Stimulated activated memory B cell treated with anti-CD40 and anti-IgM and Interleukin-4, amounts not matched to agents 10 μg/mL and 1 μg/mL and 100 μg/mL, for 72 hours (primary cell): ENCODE measurements around the gene FKBP5.
A peak's percentile ranks its signal among the peaks of the same experiment; 100 is the strongest.
"Not testable (repeated sequence)": the region's sequence is repeated elsewhere in the genome, so short reads cannot be mapped to it uniquely, and the experiment has no call there.

Experiments
- ATAC-seq: fragments of 150-1000 bp; cut with Tn5 transposase; 2 replicates; pipeline ENCODE4 v1.10.0; 2021
- H3K27ac Mint-ChIP-seq: one replicate; pipeline ENCODE4 v1.8.0; 2022; ENCODE audit warnings: mild to moderate bottlenecking, mixed read lengths
- H3K27me3 Mint-ChIP-seq: one replicate; pipeline ENCODE4 v1.8.0; 2022; ENCODE audit warnings: mixed read lengths
- H3K36me3 Mint-ChIP-seq: one replicate; pipeline ENCODE4 v1.8.0; 2022; ENCODE audit warnings: mixed read lengths
- H3K4me1 Mint-ChIP-seq: one replicate; pipeline ENCODE4 v1.8.0; 2022; ENCODE audit warnings: mixed read lengths
- H3K4me3 Mint-ChIP-seq: one replicate; pipeline ENCODE4 v1.8.0; 2022; ENCODE audit warnings: mild to moderate bottlenecking, moderate library complexity, mixed read lengths
- H3K9me3 Mint-ChIP-seq: one replicate; pipeline ENCODE4 v1.8.0; 2022; ENCODE audit warnings: mixed read lengths

FKBP5 gene

DNA sequence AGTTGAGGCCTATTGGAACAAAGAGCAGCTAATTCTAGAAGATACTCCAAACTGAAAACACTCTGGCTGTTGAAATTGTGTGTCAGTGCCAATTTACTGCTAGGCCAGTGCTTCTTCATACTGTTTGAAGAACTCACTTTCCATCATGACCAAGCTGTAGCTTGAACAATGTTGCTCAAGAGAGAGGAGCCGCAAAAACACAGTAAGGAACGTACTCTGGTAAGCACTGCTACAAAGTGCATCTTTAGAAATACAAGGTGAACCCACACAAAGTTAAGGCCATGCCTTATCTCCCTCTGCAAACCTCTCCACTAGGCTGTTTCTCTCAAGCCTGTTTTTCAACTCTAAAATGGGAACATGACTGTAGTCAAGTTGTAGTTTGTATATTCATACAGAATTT, 101.5 kb downstream of the FKBP5 start:
- H3K4me3 Mint-ChIP-seq, result no peak overlapping the region

DNA sequence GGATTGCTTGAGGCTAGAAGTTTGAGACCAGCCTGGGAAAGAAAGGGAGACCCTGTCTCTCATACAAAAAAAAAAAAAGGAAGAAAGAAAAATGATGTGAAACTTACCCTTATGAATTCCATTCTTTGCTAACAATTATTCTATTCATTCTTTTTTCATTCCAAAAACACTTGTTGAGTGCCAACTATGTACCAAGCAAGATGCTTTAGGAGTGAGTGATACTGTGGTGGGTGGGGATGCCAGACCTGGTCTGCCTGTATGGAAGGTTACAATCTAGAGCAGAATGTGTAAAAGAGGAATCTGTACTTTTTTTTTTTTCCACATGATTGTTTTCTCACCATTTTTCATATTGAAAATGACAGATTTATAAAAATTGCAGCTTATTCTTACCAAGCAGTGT, 102.2 kb downstream of the FKBP5 start:
- H3K4me3 Mint-ChIP-seq, result no peak overlapping the region
- H3K36me3 Mint-ChIP-seq, result no peaks in the 10 kb centered on the region
- no peaks in the 10 kb centered on the region for H3K9me3 Mint-ChIP-seq
- H3K27me3 Mint-ChIP-seq, result no peaks in the 10 kb centered on the region
- peaks cover 8% of the 10 kb centered on the region for H3K4me1 Mint-ChIP-seq
- H3K27ac Mint-ChIP-seq, result peak overlapping the region; percentile 13
- no peak for ATAC-seq

More for the DNA sequence above, 101.5 kb downstream of the FKBP5 start:
- Mint-ChIP-seq H3K36me3 (no peaks in the 10 kb centered on the region), H3K27ac (no peak overlapping the region), H3K4me1 (peaks cover 8% of the 10 kb centered on the region), H3K27me3 (no peaks in the 10 kb centered on the region), H3K9me3 (no peaks in the 10 kb centered on the region)
- no peak for ATAC-seq

DNA sequence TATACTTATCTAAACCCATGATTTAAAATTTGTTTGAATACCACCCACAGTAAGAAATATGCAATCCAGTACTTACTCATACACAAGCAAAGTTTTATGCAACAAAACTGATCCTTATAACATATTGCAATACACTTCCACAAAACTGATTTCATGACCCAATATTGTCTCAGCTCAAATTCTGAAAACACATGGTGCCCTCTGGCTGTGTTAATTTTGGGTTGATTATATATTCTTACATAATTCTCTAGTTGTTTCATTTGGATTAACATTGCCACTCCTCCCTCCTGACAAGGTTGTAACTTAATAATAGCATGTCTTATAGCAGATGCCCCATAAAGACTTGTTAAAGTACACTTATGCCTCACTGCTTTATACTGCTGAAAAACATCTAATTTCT, 103.1 kb downstream of the FKBP5 start:
- H3K4me3 Mint-ChIP-seq, result no peak overlapping the region
- no peaks in the 10 kb centered on the region for H3K36me3 Mint-ChIP-seq
- peaks cover 8% of the 10 kb centered on the region for H3K4me1 Mint-ChIP-seq
- no peaks in the 10 kb centered on the region for H3K9me3 Mint-ChIP-seq
- H3K27me3 Mint-ChIP-seq, result no peaks in the 10 kb centered on the region
- ATAC-seq, result no peak
- H3K27ac Mint-ChIP-seq, result peak overlapping the region; percentile 13

DNA sequence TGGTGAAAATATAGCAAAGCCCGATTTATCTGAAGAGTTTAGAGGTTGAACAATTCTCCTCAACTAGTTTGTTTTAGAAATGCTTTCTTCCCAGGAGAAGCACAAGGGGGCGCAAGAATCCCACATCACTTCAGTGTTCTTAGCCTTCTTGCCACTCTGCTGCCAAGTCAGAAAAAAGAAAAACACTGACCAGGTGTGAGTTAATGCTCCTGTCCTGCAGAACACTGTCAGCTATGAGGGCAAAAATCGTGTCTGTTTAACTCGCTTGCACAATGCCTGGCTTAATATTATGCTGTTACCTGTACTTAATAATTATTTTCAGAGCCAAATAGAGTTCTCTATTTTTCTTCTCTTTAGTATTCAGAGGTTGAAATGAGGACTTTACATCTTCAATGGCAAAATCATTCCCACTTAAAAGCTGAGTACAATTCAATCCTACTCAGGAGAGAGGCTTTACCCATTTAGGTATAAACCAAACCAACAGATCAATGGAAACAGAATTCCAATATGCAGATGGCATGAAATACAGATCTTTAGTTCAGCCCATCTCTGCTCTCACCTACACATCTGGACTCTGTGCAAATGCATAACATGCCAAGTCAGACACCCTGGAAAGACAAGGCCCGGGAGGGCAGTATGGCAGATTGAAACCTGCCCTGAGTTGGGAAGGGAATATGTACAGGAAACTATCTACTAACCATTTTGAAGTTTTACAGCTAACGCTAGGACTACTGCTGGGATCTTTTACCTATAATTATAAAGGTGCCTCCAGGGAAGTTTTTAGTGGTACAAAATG, 104.6 kb downstream of the FKBP5 start:
- peak; percentile 58 for ATAC-seq
- H3K4me1 Mint-ChIP-seq, result peaks cover 8% of the 10 kb centered on the region
- H3K4me3 Mint-ChIP-seq, result no peak overlapping the region
- no peaks in the 10 kb centered on the region for H3K9me3 Mint-ChIP-seq
- no peak overlapping the region for H3K27ac Mint-ChIP-seq
- peaks cover 4% of the 10 kb centered on the region for H3K36me3 Mint-ChIP-seq
- no peaks in the 10 kb centered on the region for H3K27me3 Mint-ChIP-seq

DNA sequence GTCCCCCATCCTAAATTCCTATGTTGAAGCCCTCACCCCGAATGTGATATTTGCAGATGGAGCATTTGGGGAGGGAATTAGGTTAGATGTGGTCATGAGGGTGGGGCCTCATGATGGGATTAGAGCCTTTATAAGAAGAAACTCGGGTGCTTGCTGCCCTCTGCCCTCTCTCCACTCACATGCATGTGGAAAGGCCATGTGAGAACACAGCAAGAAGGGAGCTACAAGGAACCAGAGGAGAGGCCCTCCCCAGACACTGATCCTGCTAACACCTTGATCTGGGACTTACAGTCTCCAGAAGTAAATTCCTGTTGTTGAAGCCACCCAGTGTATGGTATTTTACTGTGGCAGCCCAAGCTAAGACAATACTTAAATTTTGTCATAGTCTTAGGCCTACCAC, 106.4 kb downstream of the FKBP5 start:
- no peak overlapping the region for H3K4me3 Mint-ChIP-seq
- no peaks in the 10 kb centered on the region for H3K9me3 Mint-ChIP-seq
- H3K27me3 Mint-ChIP-seq, result no peaks in the 10 kb centered on the region
- no peak overlapping the region for H3K27ac Mint-ChIP-seq
- no peak for ATAC-seq
- H3K4me1 Mint-ChIP-seq, result peaks cover 8% of the 10 kb centered on the region
- peaks cover 9% of the 10 kb centered on the region for H3K36me3 Mint-ChIP-seq

DNA sequence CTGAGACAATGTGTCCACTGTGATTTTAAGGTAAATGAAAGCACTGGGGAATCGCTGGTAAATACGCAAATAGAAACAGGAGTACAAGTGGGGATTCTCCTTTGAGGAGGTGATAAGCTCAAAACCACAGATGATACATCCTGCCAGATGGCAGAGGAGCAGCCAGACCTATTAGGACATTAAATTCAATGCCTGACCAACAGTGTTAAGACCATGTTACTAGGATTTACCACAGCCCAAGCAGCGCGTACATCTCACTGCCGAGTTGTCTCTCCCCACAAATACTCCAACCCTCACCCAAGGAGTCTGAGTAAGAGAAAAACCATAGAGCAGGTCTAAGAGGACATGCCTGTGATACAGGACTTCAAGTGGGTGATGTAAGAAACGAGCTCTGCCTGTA, 107.1 kb downstream of the FKBP5 start:
- no peaks in the 10 kb centered on the region for H3K9me3 Mint-ChIP-seq
- no peak overlapping the region for H3K27ac Mint-ChIP-seq
- no peaks in the 10 kb centered on the region for H3K27me3 Mint-ChIP-seq
- ATAC-seq, result no peak
- H3K4me3 Mint-ChIP-seq, result no peak overlapping the region
- H3K4me1 Mint-ChIP-seq, result peaks cover 6% of the 10 kb centered on the region
- H3K36me3 Mint-ChIP-seq, result peaks cover 16% of the 10 kb centered on the region

DNA sequence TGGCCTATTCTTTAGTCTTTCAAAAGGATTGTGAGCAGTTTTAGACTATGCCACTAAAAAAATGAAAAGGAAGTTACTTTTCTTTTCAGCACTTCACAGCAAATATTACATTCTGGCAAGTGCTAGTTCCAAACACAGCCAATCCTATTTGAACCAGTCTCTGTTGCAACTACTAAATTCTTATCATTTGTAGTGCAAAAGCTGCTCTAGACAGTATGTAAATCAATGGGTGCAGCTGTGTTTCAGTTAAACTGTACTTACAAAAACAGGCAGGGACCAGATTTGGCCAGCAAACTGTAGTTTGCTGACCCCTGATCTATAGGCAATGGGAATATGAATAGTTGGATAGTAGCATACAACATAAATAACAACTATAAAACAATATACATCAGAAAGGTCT, 107.9 kb downstream of the FKBP5 start:
- peaks cover 18% of the 10 kb centered on the region for H3K36me3 Mint-ChIP-seq
- no peaks in the 10 kb centered on the region for H3K4me1 Mint-ChIP-seq
- no peak overlapping the region for H3K27ac Mint-ChIP-seq
- no peaks in the 10 kb centered on the region for H3K9me3 Mint-ChIP-seq
- no peak for ATAC-seq
- H3K4me3 Mint-ChIP-seq, result no peak overlapping the region
- H3K27me3 Mint-ChIP-seq, result no peaks in the 10 kb centered on the region

DNA sequence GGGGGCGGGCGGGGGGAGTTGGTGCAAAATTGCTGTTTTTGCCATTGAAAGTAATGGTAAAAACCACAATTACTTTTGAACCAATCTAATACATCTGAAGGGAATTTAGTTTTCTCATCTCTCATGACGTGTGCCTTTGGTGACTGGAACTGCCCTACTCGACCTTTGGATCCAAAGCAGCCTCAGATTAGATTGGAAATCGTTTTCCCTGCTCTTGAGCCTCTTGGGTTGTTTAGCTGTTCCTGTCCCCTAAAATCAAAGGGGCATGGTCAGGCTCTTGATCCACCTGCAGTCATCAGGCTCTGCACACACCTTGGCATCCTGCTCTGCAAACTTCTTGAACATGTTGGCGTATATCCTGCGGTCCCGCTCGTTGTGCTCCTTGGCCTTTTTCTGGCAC, 112.0 kb downstream of the FKBP5 start:
- Mint-ChIP-seq H3K27ac (no peak overlapping the region), H3K4me3 (no peak overlapping the region), H3K9me3 (no peaks in the 10 kb centered on the region), H3K36me3 (peaks cover 36% of the 10 kb centered on the region), H3K4me1 (no peaks in the 10 kb centered on the region), H3K27me3 (no peaks in the 10 kb centered on the region)
- ATAC-seq, result no peak

DNA sequence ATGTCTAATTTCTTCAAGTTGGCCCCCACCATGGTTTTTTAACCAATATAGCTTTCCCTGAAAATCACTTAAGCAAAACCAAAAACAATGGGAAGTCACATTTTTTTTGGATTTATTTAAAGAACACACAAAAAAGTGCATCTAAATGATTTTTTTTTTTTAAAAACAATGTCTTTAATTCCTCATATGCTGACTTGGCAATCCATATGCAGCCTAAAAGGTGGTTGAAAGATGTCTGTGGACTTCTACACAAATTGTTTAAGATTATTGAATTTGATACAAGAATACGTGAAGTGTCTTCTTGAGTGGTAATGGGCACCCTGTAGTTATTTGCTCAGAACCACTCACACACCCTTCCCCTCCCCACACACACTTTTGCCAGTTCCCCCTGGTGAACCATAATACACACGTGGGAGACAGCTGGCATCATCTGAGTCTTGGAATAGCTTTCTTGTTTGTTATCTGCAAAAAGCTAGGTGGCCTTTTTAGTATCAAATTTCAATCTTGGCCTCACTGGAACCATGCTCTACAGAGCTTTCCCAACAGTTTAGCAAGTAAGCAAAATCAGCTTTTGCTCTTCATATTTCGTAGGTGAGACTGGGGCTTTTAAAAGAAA, 115.1 kb downstream of the FKBP5 start:
- Mint-ChIP-seq H3K4me3 (no peak overlapping the region), H3K27ac (no peak overlapping the region), H3K9me3 (no peaks in the 10 kb centered on the region), H3K36me3 (peaks cover 31% of the 10 kb centered on the region), H3K4me1 (no peaks in the 10 kb centered on the region), H3K27me3 (no peaks in the 10 kb centered on the region)
- no peak for ATAC-seq

DNA sequence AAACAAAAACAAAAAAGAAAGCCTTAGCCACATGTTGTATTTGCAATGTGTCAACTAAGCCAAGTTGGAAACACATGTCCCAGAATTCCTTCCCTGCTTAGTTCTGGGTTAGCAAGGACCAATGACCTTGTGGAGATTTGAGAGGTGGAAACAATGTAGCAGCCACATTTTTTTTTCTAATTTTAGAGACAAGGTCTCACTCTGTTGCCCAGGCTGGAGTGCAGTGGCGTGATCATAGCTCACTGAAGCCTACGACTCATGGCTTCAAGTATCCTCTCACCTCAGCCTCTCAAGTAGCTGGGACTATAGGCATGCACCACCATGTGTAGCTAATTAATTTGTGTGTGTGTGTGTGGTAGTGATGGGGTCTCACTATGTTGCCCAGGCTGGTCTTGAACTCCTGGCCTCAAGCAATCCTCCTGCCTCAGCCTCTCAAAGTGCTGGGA, 117.8 kb downstream of the FKBP5 start:
- not testable (repeated sequence) for H3K27ac Mint-ChIP-seq, ATAC-seq, H3K4me1 Mint-ChIP-seq, H3K9me3 Mint-ChIP-seq, H3K4me3 Mint-ChIP-seq
- Mint-ChIP-seq H3K27me3 (peaks cover 12% of the 10 kb centered on the region), H3K36me3 (peaks cover 19% of the 10 kb centered on the region)

DNA sequence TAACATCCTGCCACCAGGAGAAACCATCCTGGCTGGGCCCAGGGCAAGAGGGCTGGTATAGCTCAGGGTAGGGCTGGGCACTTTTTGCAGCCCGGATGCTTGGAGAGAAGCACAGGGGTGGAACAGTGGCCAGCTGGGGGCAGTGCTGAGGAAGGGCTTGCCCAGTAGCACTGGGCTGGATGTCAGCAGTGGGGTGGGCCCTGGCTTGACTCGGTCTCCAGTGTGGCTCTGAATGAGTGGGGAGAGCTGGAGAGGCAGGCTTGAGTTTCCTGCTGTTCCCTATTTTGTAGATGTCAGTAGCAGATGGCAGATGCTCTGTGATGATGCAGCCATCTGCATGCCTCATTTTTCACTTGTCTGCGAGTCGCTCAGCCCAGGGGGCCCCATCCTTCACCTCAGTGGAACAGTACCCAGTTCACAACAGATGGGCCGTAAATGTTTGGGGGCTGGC, 119.7 kb downstream of the FKBP5 start:
- ATAC-seq, result peak; percentile 50
- Mint-ChIP-seq H3K4me1 (no peaks in the 10 kb centered on the region), H3K4me3 (no peak overlapping the region), H3K36me3 (peaks cover under 1% of the 10 kb centered on the region), H3K27me3 (peaks cover 25% of the 10 kb centered on the region), H3K27ac (no peak overlapping the region), H3K9me3 (no peaks in the 10 kb centered on the region)

DNA sequence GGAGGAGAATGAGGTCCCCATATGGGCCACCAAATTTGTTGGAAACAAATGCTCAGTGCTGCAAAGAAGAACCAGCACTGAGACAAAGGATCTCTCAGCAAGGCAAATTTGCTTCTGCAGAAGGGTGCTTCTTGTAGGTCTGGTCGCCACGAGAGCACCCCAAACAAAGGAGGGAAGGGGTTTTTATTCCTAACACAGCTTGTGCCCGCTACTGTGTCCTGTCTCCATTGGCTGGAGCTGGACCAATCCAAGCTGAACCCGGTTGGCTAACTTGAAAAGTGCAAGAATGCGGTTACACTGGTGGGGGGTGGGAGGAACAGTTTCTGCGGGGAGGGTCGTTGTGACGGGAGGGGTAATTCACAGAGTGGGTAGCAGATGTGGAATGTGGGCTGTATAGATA, 121.9 kb downstream of the FKBP5 start:
- no peak overlapping the region for H3K4me3 Mint-ChIP-seq
- no peak overlapping the region for H3K27ac Mint-ChIP-seq
- H3K4me1 Mint-ChIP-seq, result no peaks in the 10 kb centered on the region
- H3K27me3 Mint-ChIP-seq, result peaks cover 45% of the 10 kb centered on the region
- no peaks in the 10 kb centered on the region for H3K9me3 Mint-ChIP-seq
- no peaks in the 10 kb centered on the region for H3K36me3 Mint-ChIP-seq
- ATAC-seq, result no peak

DNA sequence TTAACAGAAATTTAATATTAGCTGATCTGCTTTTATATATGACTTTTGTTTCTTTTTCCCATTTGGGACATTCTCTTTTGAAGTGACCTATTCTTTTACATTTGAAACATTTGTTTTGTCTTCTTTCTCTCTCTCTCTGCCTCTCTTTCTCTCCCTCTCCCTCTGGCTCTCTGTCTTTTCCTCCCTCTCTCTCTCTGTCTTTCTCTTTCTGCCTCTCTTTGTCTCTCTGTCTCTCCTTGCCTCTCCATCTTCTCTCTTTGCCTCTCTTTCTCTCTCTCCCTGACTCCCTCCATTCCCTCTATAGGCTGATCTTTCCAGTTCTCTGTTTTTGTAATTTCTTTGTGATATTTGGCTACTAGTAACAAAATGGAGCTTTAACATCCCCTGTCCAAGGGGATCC, 124.0 kb downstream of the FKBP5 start:
- ATAC-seq, result no peak
- Mint-ChIP-seq H3K27me3 (peaks cover 58% of the 10 kb centered on the region), H3K27ac (no peak overlapping the region), H3K36me3 (no peaks in the 10 kb centered on the region), H3K4me3 (no peak overlapping the region), H3K9me3 (no peaks in the 10 kb centered on the region), H3K4me1 (peaks cover 8% of the 10 kb centered on the region)

DNA sequence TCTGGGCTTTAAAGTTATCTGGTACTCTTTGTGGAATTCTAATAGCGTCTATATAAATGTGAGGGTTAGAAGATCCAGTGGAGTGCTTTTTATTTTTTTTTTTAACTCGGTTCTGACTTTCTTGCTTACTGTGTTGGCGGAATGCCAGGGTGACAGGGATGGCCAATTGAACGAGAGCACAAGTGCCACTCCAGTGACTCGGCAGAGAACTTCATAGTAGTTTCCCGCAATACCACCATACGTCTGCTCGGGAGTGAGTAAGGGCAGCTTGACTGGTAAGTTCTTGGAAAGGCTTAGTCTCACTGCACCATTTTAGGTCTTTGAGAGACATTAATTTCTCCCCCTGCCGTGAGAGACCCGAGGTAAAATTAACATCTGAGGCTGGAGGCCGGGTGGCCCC, 126.7 kb downstream of the FKBP5 start:
- no peaks in the 10 kb centered on the region for H3K36me3 Mint-ChIP-seq
- no peak overlapping the region for H3K27ac Mint-ChIP-seq
- no peak for ATAC-seq
- peaks cover 76% of the 10 kb centered on the region for H3K27me3 Mint-ChIP-seq
- H3K4me1 Mint-ChIP-seq, result peaks cover 13% of the 10 kb centered on the region
- H3K9me3 Mint-ChIP-seq, result no peaks in the 10 kb centered on the region
- H3K4me3 Mint-ChIP-seq, result no peak overlapping the region

DNA sequence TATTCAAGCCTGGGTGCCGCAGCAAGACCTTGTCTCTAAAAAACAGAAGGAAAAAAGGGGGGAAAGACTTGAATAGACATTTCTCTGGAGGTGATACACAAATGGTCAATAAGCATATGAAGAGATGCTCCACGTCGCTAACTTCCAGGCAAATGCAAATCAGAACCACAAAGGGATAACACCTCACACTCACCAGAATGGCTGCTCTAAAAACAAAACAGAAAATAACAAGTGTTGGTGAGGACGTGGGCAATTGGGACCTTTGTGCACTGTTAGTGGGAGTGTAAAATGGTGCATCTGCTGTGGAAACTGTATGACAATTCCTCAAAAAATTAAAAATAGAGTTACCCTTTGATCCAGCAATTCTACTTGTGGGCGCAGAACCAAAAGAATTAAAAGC, 127.6 kb downstream of the FKBP5 start:
- no peak overlapping the region for H3K4me3 Mint-ChIP-seq
- no peak overlapping the region for H3K27ac Mint-ChIP-seq
- H3K27me3 Mint-ChIP-seq, result peaks cover 66% of the 10 kb centered on the region
- ATAC-seq, result no peak
- no peaks in the 10 kb centered on the region for H3K9me3 Mint-ChIP-seq
- H3K4me1 Mint-ChIP-seq, result peaks cover 13% of the 10 kb centered on the region
- H3K36me3 Mint-ChIP-seq, result no peaks in the 10 kb centered on the region

DNA sequence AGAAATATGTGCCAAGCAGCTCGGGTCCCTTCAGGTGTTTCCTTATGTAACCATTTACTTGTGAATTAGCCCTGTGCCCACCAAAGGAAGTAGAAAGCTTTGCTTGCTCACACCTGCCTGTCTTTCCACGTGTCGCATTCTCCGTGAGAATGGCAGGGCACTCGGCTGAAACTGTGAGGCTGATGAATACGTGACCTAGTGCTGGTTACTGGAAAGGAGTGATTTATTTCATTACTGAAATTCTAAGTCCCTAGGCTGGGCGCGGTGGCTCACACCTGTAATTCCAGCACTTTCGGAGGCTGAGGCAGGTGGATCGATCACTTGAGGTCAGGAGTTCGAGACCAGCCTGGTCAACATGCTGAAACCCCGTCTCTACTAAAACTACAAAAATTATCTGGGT, 130.1 kb downstream of the FKBP5 start:
- H3K9me3 Mint-ChIP-seq, result no peaks in the 10 kb centered on the region
- peaks cover 13% of the 10 kb centered on the region for H3K4me1 Mint-ChIP-seq
- no peak overlapping the region for H3K27ac Mint-ChIP-seq
- peaks cover 69% of the 10 kb centered on the region for H3K27me3 Mint-ChIP-seq
- no peak overlapping the region for H3K4me3 Mint-ChIP-seq
- ATAC-seq, result no peak
- no peaks in the 10 kb centered on the region for H3K36me3 Mint-ChIP-seq
